GM19372 (cell line): ENCODE measurements around the gene IGSF9B.

ENCODE experiments used
- ATAC-seq: cut with Tn5 transposase; IDR thresholded peaks from one replicate; pipeline ENCODE4 v1.9.1; 2021; ENCODE audit warnings: mild to moderate bottlenecking, low read depth, moderate library complexity; ENCODE audit not compliant: unreplicated experiment

The IGSF9B gene

GRCh38 chr11:133985981-133986944, 29.5 kb upstream of the IGSF9B start:
- no peak for ATAC-seq

- no peak for ATAC-seq
Observed at GRCh38 chr11:133984828-133985227, 28.1 kb upstream of the IGSF9B start.

GRCh38 chr11:133983660-133984316, 27.0 kb upstream of the IGSF9B start:
- ATAC-seq: no peak

GRCh38 chr11:133982876-133983275, 26.1 kb upstream of the IGSF9B start:
- ATAC-seq: no peak

DNA sequence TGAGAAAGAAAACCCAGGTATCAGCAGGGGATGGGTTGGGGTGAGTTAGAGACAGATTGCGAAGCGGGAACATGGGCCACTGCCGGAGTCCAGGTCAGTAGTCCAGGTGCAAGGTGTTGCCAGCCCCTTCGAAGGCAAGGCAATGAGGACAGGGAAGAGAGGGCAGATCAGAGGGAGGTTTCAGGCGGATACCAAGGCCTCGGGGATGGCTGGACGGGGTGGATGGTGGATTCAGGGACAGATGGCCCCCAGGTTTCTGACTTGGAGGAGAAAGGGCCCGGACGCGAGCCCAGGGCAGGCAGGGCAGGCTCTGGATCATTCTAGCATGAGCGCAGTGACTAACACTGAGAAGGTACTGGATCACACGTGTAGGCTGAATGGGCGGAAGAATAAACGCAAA, 25.4 kb upstream of the IGSF9B start:
- ATAC-seq: no peak

DNA sequence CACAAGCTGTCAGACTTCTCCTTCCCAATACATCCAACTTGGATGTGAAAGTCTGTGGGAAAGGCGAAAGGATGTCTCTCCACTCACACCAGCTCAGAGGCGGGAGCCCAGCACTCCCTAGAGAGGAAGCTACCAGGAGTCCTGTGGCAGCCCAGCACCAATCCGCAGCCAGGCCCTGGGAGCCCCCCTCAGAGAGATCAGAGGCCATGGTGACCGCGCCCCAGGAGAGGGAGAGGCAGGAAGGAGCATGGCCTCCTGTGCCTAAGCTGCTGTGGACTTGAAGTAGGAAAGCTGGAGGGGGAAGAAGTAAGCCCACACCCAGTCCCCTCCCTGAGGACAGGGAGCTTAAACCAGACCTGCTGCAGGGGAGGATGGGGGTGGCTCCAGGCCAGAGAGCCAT, 24.4 kb upstream of the IGSF9B start:
- ATAC-seq: no peak

DNA sequence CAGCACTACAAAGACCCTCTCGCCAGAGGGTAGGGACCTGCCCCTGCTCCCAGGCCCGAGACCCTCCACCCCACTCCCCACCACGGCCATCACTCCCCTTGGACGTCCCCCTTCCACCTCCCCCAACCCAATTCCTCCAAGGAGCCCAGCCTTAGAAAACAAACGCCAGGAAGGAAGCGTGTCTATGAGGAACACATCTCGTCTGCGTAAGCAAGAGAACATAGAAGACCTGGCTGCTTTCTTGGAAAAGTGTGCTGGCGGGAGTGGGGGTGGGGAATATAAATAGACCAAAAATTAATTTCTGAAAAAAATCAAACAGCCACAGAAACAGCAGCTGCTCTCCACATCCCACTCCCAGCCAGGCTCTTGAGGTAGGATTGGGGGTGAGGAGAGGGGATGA, 23.9 kb upstream of the IGSF9B start:
- ATAC-seq: no peak

- no peak for ATAC-seq
Observed at GRCh38 chr11:133978794-133979193, 22.0 kb upstream of the IGSF9B start.

DNA sequence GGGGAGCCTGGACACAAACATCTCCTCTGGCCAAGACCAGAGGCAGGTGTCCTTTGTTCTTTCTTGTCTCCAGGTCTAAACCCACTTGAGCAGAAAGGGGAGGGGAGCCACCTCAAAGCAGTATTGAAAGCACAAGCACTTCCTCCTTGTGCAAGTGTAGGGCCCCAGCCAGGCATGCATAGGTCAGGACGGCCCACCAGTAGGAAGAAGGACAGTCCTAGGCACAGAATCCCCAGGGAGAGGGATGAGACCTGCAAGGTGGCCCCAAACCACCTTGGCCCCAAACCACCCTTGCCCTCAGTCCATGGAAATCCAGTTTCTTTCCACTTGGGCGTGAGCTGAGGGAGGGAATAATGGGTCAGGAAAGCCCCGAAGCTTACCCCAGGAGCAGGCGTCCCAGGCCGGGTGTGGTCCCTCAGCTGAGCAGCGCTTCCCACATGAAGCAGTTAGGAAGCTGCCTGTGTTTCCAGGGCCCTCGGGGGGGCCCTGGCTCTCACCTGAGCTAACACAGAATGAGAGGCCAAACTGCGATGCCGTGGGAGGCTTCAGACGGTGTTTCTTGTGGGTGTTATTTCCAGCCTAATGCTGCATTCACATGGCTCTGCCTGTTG, 20.4 kb upstream of the IGSF9B start:
- ATAC-seq: peak; percentile 90

- ATAC-seq: no peak
Observed at GRCh38 chr11:133975488-133975849, 18.7 kb upstream of the IGSF9B start.

GRCh38 chr11:133974836-133975487, 18.2 kb upstream of the IGSF9B start:
- no peak for ATAC-seq

DNA sequence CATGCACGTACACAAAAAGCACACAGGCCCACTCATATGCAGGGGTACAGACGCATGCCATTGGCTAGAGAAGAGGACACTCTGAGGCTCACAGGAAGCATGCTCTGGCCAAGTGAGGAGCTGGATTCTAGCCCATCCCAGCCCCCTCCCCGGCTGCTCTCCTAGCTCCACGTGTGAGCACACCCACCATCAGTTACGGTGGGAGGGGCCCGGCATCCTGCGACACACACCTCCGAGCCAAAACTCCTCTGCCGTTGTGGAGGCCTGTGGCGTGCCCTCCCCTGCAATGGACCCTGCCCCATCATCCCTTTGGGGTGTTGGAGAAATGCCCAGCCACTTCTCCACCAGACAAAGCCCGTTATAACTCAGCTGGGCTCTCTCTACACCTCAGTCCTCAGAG, 15.1 kb upstream of the IGSF9B start:
- ATAC-seq: no peak

DNA sequence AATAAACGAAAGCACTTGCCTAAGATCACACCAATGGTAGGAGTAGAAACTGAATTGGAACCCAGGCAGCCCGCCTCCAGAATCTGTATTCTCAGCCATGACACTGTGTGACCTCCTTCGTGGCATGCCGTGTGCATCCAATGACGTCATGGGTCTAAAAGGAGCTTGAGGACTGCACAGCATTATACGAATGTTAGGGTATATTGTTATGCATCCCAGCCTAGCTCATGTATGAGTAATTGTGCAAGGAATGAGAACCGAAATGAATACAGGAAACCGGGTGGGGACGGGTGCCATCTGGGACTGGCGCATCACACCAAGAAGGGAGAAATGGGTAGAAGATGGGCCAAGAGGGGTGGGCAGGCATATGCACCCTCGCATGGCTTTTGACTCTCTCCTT, 12.3 kb upstream of the IGSF9B start:
- ATAC-seq: no peak

DNA sequence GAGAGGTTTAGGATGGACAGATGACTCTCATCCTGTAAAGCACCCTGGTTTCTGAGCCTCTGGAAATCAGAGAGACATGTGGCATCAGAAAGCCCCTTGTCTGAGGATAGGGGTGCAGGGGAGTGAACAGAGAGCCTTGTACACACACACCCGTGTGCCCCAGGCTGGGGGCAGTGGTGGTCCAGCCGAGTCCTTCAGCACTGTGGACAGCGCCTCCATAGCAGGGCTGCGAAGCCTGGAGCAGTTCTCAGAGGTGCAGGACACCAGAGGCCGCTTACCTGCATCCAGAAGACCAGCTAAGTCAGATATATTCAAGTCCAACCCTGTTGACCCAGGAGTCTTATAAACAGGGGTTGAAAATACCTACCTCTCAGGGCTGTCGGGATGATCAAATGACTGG, 11.5 kb upstream of the IGSF9B start:
- no peak for ATAC-seq

DNA sequence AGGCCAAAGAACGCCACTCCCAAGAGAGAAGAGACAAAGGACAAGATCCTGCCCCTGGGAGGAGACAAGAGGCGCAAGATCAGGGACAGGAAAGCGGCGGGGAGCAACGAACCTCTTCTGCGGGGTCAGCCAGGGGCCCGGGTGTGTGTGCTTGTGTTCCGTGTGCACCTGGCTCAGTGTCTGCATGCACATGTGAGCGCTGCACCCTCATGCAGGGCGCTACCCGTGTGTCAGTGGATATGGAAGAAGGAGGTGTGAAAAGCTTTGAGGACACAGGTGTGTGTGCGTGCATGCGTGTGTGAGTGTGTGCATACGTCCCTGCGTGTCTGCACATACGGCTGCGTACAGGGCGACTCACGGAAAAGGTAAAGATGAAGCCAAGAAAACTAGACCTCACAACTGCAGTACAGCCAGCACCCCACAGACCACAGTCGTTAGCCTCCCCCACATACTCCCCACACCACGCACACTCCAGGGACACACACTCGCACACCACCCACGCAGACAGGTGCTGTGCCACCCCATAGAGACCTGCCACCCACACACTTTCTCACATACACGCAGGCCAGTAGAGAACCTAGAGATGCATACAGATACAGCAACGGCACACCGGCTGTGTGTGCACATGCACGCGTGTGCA, 11.0 kb upstream of the IGSF9B start:
- ATAC-seq: no peak

DNA sequence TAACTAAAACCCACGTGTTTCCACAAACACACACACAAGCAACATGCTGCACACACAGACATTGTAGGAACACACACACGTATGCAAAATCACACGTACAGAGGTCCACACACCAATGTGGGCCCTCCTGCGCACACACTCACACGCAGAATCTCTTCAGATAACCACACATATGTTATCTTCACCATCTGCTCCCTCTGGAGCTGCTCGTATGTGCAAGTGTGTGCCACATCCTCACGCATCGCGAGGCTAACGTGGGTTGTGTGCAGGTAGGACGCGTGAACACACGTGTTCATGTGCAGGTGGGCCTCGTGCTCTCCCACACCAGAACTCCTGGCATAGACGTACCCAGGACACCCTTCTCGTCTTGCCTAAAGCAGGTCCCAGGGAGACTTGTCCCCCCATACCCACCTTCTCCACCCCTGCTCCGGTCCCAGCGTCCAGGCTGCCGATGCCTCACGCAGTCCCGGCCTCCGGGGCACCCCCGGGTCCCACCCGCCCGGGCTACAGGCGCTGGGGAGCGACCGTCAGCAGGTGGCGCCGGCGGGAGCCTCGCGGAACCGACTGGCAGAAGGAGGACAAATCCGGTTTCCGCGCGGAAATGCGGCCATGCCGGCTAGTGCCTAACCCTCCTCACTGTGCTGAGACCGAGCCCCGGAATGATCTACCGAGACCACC, 10.3 kb upstream of the IGSF9B start:
- ATAC-seq: no peak

DNA sequence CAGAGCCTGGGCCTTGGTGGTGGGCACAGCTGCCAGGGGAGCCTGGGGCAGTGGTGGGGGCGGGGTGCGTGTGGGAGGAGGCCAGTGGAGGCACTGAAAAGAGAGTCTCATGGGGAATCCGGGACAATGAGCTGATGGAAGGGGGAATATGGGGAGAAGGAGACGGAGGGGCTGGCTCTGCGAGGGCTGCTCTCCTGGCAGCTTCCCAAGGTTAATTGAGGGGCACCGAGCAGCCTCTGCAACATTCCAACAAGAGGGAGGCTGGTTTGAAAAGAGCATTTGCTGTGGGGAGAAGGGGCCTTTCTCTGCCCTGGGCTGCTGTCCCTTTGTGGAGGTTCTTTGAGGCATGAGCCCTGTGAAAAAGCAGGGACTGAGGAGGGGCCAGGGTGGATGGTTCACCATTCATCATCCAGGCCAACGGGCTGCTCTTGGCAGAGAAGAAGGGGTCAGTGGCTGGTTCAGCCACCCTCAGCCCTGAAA, 9.4 kb upstream of the IGSF9B start:
- ATAC-seq: no peak

DNA sequence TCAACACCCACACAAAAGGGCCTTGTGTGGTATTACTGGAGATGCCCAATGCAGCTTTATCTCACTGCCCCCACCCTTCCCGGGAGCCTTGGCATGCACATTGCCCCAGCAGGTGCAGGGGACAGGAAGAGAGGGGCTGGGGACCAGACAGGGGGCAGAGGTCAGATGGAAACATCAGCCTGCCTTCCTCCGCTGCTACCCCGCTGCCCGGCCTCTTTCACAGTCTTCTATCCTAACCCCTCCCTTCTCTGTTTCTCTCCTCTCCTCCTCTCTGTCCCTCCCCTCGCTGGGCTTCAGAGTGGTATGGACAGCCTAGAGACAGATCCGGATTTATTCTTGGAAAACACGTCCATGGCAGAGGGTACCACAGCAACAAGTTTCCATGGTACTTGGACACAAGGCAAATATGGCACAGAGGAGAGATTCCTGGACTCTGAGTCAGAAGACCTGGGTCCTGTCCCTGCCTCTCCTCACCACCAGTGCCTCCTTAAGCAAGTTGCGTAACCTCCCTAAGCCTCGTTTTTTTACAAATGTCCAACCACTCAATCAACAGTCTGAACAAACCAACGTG, 8.3 kb upstream of the IGSF9B start:
- ATAC-seq: no peak

DNA sequence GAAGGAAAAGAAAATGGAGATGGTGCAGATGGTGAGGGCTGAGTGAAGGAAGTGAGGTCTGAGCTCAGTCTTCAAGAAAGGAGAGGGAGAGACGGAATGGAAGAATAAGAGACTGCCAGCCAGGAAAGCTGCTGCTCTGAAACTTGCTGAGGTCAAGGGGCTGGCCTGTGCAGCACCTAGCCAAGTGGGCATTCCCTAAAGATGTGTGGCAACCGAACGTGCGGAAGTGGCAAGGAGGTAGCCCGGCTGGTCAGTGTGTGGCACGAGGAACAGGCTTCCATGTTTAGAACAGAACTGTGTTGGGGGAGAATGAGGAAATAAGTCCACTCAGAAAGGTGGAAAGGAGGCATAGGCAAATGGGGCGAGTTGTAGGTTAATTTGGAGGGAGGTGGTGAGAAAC, 7.6 kb upstream of the IGSF9B start:
- ATAC-seq: no peak

DNA sequence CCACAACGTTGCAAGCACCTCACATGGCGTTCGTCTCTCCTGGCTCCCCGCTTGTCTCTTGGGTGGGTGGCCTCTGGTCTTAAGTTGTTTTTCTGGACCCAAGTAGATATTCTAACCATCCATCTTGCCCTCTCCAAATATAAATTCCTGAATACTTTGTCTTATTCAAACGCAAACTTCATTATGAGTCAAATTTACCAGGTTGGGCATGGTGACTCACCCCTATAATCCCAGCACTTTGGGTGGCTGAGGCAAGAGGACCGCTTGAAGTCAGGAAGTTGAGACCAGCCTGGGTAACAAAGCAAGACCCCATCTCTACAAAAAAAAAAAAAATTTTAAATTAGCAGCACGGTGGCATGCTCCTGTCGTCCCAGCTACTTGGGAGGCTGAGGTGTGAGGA, 5.1 kb upstream of the IGSF9B start:
- ATAC-seq: no peak
